Measurements from ENCODE around the gene DNMT1.

GRCh38 chr19:10137751-10138682 is 56.7 kb downstream of the DNMT1 start:
- TF ChIP-seq TAF1 (IDR thresholded peaks at IDR 0.05; ENCODE audit: borderline replicate concordance, insufficient read depth, low read length) (no peak), SIN3A (IDR thresholded peaks at IDR 0.05; ENCODE audit: borderline replicate concordance, insufficient read depth, low read length) (no peak), POLR2AphosphoS5 (IDR thresholded peaks at IDR 0.05; ENCODE audit: low read depth, low read length) (no peak), REST (IDR thresholded peaks at IDR 0.05; ENCODE audit: insufficient read depth in 1 of 2, low read depth in 2 of 2, low read length in 2 of 2) (no peak)

Measured in PFSK-1 (cell line).